Measurements from ENCODE around the gene MTPN.

- TF ChIP-seq YY1 (IDR thresholded peaks at IDR 0.05; ENCODE audit: insufficient read depth, insufficient read length) (no peak), ZNF274 (IDR thresholded peaks at IDR 0.05; ENCODE audit: low read depth, low read length) (no peak)
Observed at GRCh38 chr7:135914346-135914745, 62.8 kb downstream of the MTPN start.
